Panc1 (cell line): Measurements from ENCODE around the gene DVL2. TPM values are rescaled to one million over a fixed set of nuclear protein-coding genes. Genes with fewer than 3 reads are reported as not detected.

Experiments used
- ATAC-seq: fragments of 200-7000 bp; cut with Tn5 transposase; 2 replicates; pipeline ENCODE4 v1.9.1; 2020; ENCODE audit warnings: mild to moderate bottlenecking, moderate library complexity
- BruUV-seq: library from RNA; stranded (reverse); fragments of 400-500 nt; replicated peaks from 2 replicates; lab custom pipeline; 2021; lab: Mats Ljungman, UMichigan
- CTCF ChIA-PET: fragments of 300-600 bp; sonication (Branson Sonifier 250); formaldehyde crosslinking; loops from one replicate; lab custom pipeline; 2022; ENCODE audit warnings: antibody characterized with exemption; lab: Charles Lee
- POLR2A ChIA-PET: fragments of 300-600 bp; sonication (Branson Sonifier 250); formaldehyde crosslinking; loops from one replicate; lab custom pipeline; 2022; ENCODE audit warnings: antibody characterized with exemption; lab: Charles Lee
- DNase-seq: peaks from one replicate; pipeline ENCODE4 v3.0.0-alpha.2; 2010; ENCODE audit warnings: low read depth, low spot score
- H3K27ac ChIP-seq: 2 replicates; pipeline ENCODE4 v1.5.1; 2011; ENCODE audit warnings: mild to moderate bottlenecking, low read length, inconsistent platforms
- H3K27me3 ChIP-seq: fragments of 200-500 bp; sonication (Bioruptor generic); 2 replicates; pipeline ENCODE4 v1.6.0; 2014; ENCODE audit warnings: low read length, inconsistent platforms; ENCODE audit not compliant: control insufficient read depth, insufficient read depth
- H3K36me3 ChIP-seq: fragments of 200-500 bp; sonication (Bioruptor generic); 2 replicates; pipeline ENCODE4 v1.5.1; 2014; ENCODE audit warnings: inconsistent platforms, mild to moderate bottlenecking, low read length, moderate library complexity; ENCODE audit not compliant: control insufficient read depth, insufficient read depth
- H3K4me1 ChIP-seq: 2 replicates; pipeline ENCODE4 v1.5.1; 2011; ENCODE audit warnings: inconsistent platforms, mild to moderate bottlenecking, low read length, moderate library complexity; ENCODE audit not compliant: control insufficient read depth, insufficient read depth
- H3K4me3 ChIP-seq, 2 experiments: 2 replicates each; pipeline ENCODE4 v1.5.1; 2011 to 2012; ENCODE audit warnings: low read depth in 2 of 2, low read length in 2 of 2, mild to moderate bottlenecking in 2 of 2, inconsistent platforms in 1 of 2, moderate library complexity in 1 of 2
- H3K9me3 ChIP-seq: fragments of 200-500 bp; sonication (Bioruptor generic); 2 replicates; pipeline ENCODE4 v1.5.1; 2014; ENCODE audit warnings: low read depth, mild to moderate bottlenecking, inconsistent platforms, low read length, moderate library complexity; ENCODE audit not compliant: control insufficient read depth, insufficient read depth
- CTCF ChIP-seq: fragments of 450-650 bp; IDR thresholded peaks from 2 replicates; pipeline ENCODE4 v1.5.1; 2017; ENCODE audit warnings: mild to moderate bottlenecking
- POLR2AphosphoS5 ChIP-seq: IDR thresholded peaks from 2 replicates; pipeline ENCODE4 v1.6.1; 2012; ENCODE audit warnings: mild to moderate bottlenecking, low read depth, low read length, moderate library complexity
- REST ChIP-seq, 2 experiments: IDR thresholded peaks; 2 replicates each; pipeline ENCODE4 v1.6.1; 2011 to 2012; ENCODE audit warnings: low read depth in 2 of 2, control low read depth in 1 of 2, low read length in 1 of 2, mild to moderate bottlenecking in 1 of 2, moderate library complexity in 1 of 2; ENCODE audit not compliant: insufficient read depth in 1 of 2
- TCF7L2 ChIP-seq: IDR thresholded peaks from 2 replicates; pipeline ENCODE4 v1.6.1; 2011; ENCODE audit warnings: mild to moderate bottlenecking, low read depth, low read length, inconsistent platforms
- in situ Hi-C: cut with HindIII; loops from 2 replicates; pipeline ENCODE4 v1.10.0; 2016; ENCODE audit warnings: low sequenced_read_pairs, low pct_unique_long_range_greater_than_20kb
- intact Hi-C: fragments of 100-400 bp; cut with micrococcal nuclease; formaldehyde crosslinking; loops from one replicate; pipeline ENCODE4 v1.10.0; 2022; ENCODE audit not compliant: unreplicated experiment
- total RNA-seq: library from RNA; stranded (reverse); gene quantifications from one replicate; pipeline ENCODE4 v1.2.1, GENCODE V29; 2021; ENCODE audit not compliant: unreplicated experiment

The DVL2 gene
- total RNA-seq, 1 experiment from 2014 or later: 84.2 TPM

- intact Hi-C loops (no loop called here), in situ Hi-C loops (no loop called here)
- TF ChIP-seq TCF7L2 (peak; percentile 77), CTCF (no peak), REST (IDR thresholded peaks at IDR 0.05; ENCODE audit: insufficient read depth in 1 of 2, low read depth in 2 of 2, low read length in 1 of 2) (no peak), POLR2AphosphoS5 (peak; percentile 56)
- ATAC-seq: peak; percentile 75
- BruUV-seq: no TSS peak
- ChIA-PET CTCF (interaction anchor here (0.6 kb wide), 1 partner anchor 94 kb away, joined by 9 read pairs; no protein-coding TSS in a partner anchor), POLR2A (interaction anchor here (0.5 to 0.6 kb wide), 2 partner anchors 27 to 167 kb away, joined by 3 to 5 read pairs; no protein-coding TSS in a partner anchor)
- peaks cover 10% of the 10 kb centered on the region for H3K36me3 ChIP-seq
- H3K9me3 ChIP-seq: no peaks in the 10 kb centered on the region
- peak within 1 kb of the TSS; percentile 87 to 92 for H3K4me3 ChIP-seq
- H3K4me1 ChIP-seq: peaks cover 43% of the 10 kb centered on the region
- H3K27ac ChIP-seq: peak within 1 kb of the TSS; percentile 99
- peak; percentile 97 for DNase-seq
- no peaks in the 10 kb centered on the region for H3K27me3 ChIP-seq
These were observed 5.0 kb upstream of the DVL2 start, which contains the start of gene PHF23 for GRCh38 chr17:7239091-7240027. Gene PHF23, minus strand, starts transcription at chr17:7239457. Its CDS starts 178 bp downstream, at chr17:7239279.

- TF ChIP-seq POLR2AphosphoS5 (0 out of 2 replicates have a peak, but pooled peaks have one; percentile 28), CTCF (no peak)
- DNase-seq (no peak), ATAC-seq (no peak)
- Histone ChIP-seq H3K9me3 (no peaks in the 10 kb centered on the region), H3K4me1 (peaks cover 43% of the 10 kb centered on the region), H3K27ac (peak overlapping the region; percentile 96), H3K27me3 (no peaks in the 10 kb centered on the region), H3K4me3 (peak overlapping the region; percentile 79 to 83), H3K36me3 (peaks cover 7% of the 10 kb centered on the region)
- ChIA-PET CTCF (no interaction called here), POLR2A (interaction anchor here (0.5 kb wide), 1 partner anchor 28 kb away, joined by 3 read pairs; no protein-coding TSS in a partner anchor)
- in situ Hi-C loops: no loop called here
- no TSS peak for BruUV-seq
- intact Hi-C loops: no loop called here
These were observed 4.2 kb upstream of the DVL2 start for GRCh38 chr17:7238420-7239090.
